NCI-H345 treated with DMSO at 0.1 percent for 48 hours (cell line): ENCODE measurements around the gene DOCK11.

ENCODE experiments used
- DNase-seq: peaks from one replicate; lab custom pipeline; 2025; ENCODE audit not compliant: unreplicated experiment; lab: John Stamatoyannopoulos, UW

DOCK11 gene

GRCh38 chrX:118528071-118528737 is 32.6 kb downstream of the DOCK11 start:
- DNase-seq = no peak

GRCh38 chrX:118530219-118530911 is 34.8 kb downstream of the DOCK11 start:
- no peak for DNase-seq

- DNase-seq = no peak
These were observed 39.3 kb downstream of the DOCK11 start for GRCh38 chrX:118534716-118535493.

GRCh38 chrX:118536204-118536603 is 40.6 kb downstream of the DOCK11 start:
- DNase-seq = no peak

GRCh38 chrX:118536687-118537461 is 41.3 kb downstream of the DOCK11 start:
- DNase-seq = no peak

- no peak for DNase-seq
These were observed 42.8 kb downstream of the DOCK11 start for GRCh38 chrX:118538386-118538785.

GRCh38 chrX:118540342-118540741 is 44.7 kb downstream of the DOCK11 start:
- no peak for DNase-seq

- DNase-seq = no peak
These were observed 45.9 kb downstream of the DOCK11 start for GRCh38 chrX:118541482-118541881.

GRCh38 chrX:118545510-118545909 is 49.9 kb downstream of the DOCK11 start:
- DNase-seq = no peak

GRCh38 chrX:118548841-118549240 is 53.2 kb downstream of the DOCK11 start:
- DNase-seq = no peak

- no peak for DNase-seq
These were observed 55.2 kb downstream of the DOCK11 start for GRCh38 chrX:118550792-118551191.

- DNase-seq = no peak
These were observed 55.8 kb downstream of the DOCK11 start for GRCh38 chrX:118551426-118551825.

- no peak for DNase-seq
These were observed 56.7 kb downstream of the DOCK11 start for GRCh38 chrX:118552121-118552900.

- no peak for DNase-seq
These were observed 57.6 kb downstream of the DOCK11 start for GRCh38 chrX:118553042-118553710.

GRCh38 chrX:118554511-118554910 is 58.9 kb downstream of the DOCK11 start:
- DNase-seq = no peak

- DNase-seq = no peak
These were observed 63.3 kb downstream of the DOCK11 start for GRCh38 chrX:118558926-118559325.

GRCh38 chrX:118560489-118560888 is 64.9 kb downstream of the DOCK11 start:
- DNase-seq = no peak

- no peak for DNase-seq
These were observed 67.1 kb downstream of the DOCK11 start for GRCh38 chrX:118562582-118563164.

- no peak for DNase-seq
These were observed 68.9 kb downstream of the DOCK11 start for GRCh38 chrX:118564498-118564897.

GRCh38 chrX:118565853-118566252 is 70.2 kb downstream of the DOCK11 start:
- no peak for DNase-seq
